GM21423 (cell line): Measurements from ENCODE around the gene GRID1.
"Not testable (repeated sequence)": the region's sequence is repeated elsewhere in the genome, so short reads cannot be mapped to it uniquely, and the experiment has no call there.

Experiments
- ATAC-seq: cut with Tn5 transposase; IDR thresholded peaks from one replicate; pipeline ENCODE4 v1.9.1; 2021; ENCODE audit warnings: mild to moderate bottlenecking, moderate library complexity; ENCODE audit not compliant: unreplicated experiment

Gene GRID1

DNA sequence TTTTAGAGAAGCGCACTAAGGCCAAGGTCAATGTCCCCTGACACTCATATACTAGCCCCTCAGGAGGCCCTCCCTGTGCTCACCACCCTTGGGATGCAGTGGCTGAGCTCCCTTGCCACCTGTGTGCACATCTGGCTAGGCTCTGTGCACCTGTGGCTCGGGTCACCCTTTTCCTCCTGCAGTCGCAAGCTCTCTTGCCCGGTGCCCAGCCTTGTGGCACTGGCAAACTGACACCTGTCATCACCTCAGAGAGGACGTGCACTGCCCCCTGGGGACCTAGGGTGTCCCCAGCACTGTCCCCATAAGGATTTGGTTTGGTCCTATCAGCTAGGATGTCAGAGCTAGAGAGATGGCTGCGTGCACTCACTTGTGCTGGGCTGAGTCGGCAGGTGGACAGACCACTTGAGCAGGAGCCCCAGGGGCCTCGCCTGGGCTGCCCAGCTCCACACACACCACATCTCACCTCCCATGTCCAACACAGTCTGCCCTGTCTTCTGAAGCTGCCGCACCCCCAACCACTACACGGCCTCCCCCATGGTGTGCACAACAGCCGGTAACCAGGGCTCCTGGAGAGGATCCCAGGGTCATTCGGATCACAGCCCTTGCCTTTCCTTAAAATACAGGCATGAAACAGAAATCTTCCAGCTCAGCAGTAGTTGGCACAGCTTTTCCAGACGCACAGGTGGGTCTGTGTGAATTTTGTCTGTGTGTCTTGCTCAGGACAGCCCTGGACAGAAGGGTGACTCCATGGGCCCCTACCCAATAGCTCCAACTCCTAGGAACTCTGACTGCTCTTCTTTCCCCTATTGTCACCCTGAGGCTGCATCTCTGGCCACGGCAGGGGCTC is 111.0 kb downstream of the GRID1 start:
- no peak for ATAC-seq

DNA sequence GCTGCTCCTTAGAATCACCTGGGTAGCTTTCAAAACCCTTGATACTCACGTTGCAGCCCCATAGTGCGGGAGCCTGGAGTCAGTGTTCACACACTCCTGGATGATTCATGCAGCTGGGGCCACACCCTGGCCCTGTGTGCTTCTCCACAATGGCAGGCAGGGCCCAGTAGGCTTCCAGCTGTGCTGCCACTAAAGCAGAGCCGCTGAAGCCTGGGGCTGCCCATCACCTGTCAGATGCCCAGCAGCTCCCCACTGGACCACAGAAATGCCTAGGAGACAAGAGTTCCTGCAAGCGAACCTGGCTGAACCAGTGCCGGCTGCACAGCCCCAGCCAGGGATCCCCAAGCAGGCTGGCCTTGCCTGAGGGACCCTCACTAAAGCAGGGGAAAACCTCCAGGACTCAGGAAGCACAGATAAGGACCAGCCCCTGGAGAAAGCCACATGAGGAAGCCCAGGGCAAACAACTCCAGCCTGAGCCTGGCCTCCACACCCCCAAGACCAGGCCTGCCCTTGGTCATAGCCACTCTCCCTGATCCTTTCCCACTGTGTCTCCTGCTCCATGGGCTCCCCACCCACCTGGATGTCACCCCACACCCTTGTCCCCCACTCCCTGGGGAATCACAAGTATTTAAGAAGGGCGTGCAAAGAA is 111.9 kb downstream of the GRID1 start:
- no peak for ATAC-seq

DNA sequence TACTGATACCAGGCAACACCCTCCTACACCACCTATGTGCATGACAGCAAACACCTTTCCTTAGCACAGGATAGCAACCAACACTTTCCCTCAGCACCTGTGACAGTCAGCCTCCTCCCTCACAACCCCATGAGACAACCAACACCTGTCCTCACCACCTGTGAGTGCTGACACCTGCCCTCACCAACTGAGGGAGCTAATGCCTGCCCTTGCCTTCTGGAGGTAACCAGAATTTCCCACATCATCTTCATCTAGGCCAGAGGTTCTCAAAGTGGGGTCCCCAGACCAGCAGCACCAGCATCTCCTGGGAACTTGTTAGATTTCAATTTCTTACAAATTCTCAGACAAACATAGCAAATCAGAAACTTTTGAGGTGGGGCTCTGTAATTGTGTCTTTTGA is 112.5 kb downstream of the GRID1 start:
- no peak for ATAC-seq

DNA sequence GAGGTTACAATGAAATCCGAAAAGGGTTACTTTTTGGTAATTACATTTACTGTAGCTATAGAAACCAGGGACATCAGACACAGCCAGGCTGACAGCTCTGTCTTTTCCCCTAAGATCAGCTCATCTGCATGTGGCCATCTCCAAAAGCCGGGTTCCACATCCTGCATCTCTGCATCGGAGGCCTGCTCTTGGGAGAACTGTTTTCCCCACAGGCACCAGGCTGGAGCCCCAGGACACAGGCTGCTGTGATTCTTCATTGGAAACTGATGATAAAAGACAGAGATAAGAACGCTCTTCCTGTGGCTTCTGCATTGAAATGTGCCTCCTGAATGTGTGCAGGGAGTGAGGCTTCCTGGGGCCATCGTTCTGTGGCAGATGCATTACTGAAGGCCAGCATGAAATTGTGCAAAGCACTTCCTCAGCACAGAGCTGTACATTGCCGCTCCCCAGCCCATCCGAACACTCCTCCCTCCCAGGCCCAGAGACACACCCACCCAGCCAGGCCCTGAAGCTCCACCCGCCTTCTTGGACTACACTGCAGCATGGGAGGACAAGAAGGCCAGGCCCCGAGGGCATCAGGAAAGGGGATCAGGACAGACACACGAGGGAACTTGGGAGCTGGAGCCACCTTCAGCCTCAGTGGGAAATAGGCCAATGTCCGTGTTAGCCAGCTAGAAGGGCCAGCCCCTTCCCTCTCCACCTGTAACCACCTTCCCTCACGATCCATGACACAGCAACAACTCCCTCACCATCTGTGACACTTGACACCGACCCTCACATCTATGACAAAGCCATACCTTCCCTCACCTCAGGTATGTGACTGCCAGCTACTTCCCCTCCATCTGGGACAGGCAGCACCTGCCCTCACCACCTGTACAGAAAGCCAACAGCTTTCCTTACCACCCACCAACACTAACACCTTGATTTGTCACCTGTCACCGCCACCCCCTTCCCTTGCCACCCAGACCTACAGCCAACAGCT is 113.2 kb downstream of the GRID1 start:
- ATAC-seq = no peak

DNA sequence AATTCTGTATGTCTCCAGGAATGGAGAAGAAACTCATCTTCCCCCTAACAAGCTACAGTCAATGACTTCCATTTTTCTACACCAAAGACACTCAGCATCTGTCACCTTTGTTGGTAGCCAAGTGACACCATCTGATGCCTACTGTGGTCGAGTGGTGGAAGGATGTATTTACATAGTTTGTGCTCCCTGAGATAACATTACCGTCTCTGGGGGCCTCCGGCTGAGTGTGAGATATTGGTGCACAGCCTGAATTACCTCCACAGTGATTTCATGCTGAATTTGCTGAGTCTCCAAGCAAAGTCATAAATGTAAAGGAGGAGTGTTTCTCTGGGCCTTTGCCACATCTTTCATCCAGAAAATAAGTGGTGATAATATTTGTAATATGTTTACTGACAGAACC is 114.0 kb downstream of the GRID1 start:
- no peak for ATAC-seq

DNA sequence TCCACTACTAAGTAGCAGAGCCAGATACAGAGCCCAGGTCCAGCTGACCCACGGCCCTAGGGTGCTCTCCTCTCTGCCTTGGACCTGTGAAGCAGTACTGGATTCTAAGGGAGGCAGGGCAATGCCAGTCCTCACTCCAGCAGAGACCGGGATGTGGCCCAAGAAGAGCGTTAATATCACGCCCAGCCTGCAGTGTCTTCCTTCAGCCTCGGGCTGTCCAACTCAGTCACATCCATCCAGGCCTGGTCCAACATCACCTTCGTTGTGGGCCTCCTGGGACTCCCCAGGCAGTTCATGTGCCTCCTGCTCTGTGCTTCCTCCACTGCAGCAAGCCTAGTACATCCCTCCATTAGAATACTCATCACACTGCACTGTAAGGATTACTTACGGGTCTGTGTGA is 114.5 kb downstream of the GRID1 start:
- ATAC-seq = no peak

DNA sequence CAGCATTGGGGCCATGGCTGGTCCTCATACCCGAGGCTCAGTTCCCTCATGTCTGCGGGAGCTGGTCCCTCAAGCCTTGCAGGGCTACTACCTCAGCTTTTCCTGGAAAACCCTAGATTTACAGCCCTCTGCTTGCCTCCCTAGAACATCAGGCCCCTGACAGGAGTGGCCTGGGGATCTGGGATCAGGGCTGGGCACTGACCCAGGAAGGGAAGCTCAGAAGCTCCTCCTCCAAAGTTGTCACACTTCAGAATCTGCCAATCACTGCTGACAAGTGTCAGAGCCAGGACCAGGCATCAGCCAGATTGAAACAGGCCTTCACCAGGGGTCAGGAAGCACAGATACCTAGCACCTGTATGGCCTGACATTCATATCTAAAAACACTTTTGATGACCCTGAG is 115.2 kb downstream of the GRID1 start:
- ATAC-seq = no peak

DNA sequence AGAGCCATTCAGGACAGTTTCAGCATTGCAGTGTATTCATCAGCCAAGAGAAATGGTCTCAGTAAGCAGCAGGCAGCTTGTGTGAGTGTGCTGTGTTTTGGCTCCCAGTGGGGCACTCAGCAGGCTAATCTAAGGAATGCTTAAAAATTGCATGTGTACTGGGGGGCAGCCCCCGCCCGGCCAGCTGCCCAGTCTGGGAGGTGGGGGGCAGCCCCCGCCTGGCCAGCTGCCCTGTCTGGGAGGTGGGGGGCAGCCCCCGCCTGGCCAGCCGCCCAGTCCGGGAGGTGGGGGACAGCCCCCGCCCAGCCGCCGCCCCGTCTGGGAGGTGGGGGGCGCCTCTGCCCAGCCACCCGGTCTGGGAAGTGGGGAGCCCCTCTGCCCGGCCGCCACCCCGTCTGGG is 116.2 kb downstream of the GRID1 start:
- ATAC-seq = no peak

DNA sequence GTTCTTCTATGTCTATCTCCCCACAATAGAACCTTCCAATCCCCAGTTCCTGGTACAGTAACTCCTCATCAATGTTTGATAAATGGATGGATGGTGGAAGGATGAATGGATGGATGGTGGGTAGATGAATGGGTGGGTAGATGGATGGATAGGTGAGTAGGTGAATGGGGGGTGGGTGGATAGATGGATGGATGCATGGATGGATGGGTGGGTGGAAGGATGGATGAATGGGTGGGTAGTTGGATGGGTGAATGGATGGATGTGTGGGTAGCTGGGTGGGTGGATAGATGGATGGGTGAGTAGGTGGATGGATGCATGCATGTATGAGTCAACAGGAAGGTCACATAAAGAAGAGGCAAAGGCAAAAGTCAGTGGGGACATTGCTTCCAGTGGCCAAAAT is 116.8 kb downstream of the GRID1 start:
- ATAC-seq = no peak

DNA sequence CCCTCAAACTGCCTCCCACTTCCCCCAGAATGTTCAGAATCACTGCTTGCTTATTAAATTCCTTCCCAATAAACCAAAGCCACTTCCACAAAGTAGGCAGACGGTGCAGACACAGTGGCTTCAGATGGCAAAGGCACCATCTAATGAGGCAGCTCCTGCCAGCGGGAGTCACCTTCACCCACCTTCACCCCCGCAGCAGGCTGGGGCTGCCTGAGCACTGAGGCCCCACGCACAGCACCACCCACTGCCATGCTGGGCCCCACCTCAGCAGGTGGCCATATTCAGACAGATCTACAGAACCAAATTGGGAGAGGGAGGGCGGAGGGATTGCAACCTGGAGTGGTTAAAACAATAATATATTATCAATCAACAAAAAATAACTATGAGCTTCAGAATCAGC is 118.5 kb downstream of the GRID1 start:
- ATAC-seq = no peak

DNA sequence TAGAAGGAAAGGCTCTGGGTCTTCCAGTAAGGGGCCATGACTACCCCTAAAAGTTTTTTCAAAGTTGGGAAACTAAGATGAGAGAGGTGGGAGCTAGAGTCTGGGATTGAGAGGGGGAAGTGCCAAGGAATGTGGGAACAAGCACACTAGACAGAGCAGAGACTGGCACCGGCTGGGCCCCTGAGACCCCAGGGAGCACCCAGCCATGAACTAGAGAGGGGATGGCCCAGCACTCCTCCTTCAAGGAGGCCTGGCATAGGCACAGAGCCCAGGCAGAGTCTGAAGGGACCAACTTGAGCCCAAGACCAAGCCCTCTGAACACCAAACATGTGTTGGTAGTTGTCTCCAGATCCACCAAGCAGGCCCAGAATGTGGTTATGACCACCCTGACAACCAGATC is 119.0 kb downstream of the GRID1 start:
- no peak for ATAC-seq

DNA sequence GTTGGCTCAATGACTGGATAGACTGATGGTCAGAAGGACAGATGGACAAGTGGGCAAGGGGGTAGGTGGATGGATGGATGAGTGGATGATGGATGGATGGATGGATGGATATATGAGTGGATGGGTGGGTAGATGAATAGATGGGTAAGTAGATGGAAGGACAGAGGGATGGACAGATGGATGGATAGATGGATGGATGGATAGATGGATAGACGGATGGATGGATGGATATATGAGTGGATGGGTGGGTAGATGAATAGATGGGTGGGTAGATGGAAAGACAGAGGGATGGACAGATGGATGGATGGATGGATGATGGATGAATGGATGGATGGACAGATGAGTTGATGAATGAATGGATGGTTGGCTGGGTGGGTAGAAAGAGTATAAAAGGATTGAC is 119.5 kb downstream of the GRID1 start:
- ATAC-seq = no peak

DNA sequence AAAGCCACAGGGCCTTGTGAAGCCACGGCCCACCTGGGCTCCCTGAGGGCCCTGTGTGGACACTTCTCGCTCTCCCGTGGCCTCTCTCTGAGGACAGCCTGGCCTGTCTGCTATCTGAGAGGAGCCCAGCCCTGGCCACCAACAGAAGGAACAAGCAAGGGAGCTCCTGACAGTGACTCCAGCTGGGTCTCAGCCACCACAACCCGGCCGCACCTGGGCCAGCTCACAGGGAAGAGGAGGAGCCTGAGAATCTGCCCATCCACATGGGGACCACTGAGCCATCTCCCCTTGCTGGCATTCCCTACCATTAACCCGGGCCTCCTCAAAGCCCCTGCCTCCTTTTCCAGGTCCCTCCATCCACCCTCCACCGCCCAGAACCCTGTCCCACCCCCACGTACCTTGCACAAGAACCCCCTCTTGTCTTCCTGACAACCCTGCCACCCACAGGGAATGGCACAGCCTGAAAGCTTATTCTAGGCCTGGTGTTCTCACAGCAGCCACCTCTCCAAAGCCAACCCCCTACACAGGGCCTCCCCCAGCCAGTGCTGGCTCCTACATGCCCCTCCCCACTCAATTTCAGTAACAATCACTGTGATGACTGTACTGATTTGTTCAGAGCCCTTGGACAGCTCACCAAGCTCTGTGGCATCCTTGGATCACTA is 120.2 kb downstream of the GRID1 start:
- ATAC-seq = no peak

DNA sequence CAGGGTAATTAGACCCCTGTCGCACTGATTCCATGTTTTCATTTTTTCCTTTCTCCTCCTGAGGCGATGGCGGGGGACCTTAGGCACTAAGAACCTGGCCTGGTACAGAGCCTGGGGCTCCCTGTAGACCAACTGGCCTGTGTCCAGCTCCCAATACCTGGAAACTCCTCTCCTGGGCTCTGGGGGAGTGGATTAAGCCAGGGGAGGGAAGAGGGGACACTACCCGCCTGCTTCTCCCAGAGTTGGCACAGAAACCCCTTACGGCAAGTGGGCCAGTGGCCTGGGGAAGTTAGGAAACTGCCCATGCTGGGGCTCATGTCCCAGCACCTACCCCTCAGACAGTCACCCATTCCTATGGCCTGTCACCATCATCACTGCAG is 121.6 kb downstream of the GRID1 start:
- no peak for ATAC-seq

DNA sequence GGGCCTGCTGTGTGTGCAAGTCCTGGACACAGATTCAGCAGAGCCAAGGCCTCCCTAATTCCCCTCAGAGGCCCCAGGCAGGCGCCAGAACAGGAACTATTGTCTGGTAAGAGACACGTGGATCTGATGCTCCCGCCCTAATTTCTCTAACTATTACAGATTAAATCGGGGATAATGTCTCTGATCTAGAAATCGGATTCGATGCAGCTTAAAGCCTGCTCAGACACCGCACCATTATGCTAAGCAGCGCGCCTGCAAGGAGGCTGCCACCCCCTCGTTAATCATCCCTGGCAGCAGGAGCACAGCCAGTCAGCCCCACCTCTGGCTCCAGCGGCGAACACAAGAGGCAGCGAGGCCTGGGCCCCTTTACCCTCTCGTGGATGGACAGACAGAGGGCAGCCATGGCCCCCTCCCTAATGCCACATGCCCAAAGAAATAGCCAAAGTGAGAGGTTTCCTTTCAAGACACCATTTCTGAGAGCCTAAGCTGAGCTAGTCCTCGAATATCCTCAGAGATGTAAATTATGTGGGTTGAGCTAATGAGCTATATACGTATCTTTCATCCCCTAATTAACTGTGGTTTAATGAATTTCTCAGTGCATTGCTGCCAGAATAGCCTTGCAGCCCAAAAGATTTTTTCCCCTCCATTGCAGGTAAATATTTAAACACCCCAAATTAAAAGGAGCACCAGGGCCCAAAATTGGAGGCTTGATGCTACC is 122.1 kb downstream of the GRID1 start:
- no peak for ATAC-seq

DNA sequence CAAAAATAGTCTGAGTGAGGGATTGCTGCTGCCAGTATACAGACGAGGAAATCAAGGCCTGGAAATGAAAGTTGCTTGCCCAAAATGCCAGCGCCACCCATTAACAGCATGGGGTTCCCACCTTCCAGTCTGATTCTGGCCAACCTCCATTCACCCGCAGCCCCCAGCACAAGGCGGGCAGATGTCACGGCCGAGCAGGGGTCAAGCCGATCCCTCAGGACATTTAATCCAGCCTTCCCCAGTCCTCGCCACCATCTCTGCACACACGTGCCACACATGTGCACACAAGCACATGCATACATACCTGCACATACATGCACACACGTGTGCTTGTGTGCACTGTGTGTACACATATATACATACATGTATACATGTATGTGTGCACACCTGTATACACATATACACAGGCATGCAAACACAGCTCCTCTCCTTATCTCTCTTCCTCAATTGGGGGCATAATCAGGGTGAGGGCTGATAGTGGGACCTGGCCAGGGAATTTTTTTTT is 122.9 kb downstream of the GRID1 start:
- ATAC-seq = no peak

DNA sequence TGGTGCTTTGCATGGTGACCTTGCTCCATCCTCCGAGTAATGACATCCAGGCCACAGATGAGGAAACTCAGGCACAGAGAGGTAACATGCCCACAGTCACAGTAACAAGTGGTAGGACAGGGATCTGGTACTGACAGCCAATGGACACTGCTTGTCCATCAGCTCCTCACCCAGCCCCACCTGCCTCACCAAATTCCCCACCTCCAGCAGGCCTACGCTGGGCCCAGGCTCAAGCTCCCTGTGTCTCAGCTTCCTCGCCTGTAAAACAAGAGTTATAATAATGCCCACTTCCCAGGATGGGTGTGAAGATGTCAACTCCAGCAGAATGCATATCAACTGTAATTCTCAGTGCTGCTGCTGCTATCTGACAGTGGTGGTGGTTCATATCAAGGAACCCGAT is 123.8 kb downstream of the GRID1 start:
- ATAC-seq = no peak

DNA sequence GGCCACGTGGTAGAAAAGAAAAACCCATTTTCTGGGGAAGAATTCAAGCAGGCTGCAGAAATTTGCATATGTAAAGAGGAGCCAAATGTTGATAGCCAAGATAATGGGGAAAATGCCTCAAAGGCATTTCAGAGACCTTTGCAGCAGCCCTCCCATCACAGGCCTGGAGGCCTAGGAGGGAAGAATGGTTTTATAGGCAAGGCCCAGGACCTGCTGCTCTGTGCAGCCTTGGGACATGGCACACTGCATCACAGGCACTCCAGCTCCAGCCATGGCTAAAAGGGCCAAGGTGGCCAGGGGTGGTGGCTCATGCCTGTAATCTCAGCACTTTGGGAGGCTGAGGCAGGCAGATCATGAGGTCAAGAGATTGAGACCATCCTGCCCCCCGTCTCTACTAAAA is 128.5 kb downstream of the GRID1 start:
- not testable (repeated sequence) for ATAC-seq

DNA sequence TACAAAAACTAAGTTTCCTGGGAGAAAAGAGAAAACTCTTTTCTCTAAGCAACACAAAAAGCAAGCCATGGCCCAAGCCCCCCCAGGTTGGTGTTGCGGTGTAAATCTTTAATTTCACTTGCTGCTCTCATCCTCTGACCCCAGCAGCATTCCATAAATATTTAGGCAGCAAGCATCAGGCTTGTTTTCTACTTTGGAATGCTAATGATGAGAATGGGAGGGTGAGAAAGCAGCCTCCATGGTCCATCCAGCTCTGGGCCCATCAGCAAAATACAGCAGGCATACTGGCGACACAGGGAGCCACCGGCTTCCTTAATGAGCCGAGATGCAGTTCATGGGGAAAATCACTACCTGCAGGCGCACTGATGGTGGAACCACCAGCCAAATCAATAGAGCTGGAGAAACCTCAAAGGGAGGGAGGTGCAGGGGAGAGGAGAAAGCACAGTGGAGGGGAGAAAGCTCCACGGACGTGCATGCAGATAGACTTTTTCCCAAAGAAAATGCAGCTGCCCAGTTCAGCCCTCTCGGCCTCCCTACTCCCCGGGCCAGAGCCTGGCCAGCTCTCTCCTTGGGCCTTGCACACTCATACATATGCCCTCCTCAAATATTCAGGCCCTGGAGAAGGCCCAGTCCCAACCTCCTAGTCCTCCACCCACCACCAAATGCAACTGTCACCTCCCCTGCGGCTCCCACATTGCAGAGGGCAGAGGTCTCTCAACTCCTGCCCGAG is 131.9 kb downstream of the GRID1 start:
- ATAC-seq = no peak
